Measurements from ENCODE around the gene DCST2. TPM values are rescaled to one million over a fixed set of nuclear protein-coding genes. Genes with fewer than 3 reads are reported as not detected.

Gene DCST2
- total and polyA plus RNA-seq, 10 of the 15 experiments (the other 5 are each of a cell fraction or from before 2014, with no cell fraction given), result 0.33 to 0.41 (median 0.36) TPM; not detected in 7

- FAIRE-seq, result peak; percentile 86
- Histone ChIP-seq H3K79me2 (ENCODE audit: control insufficient read depth, insufficient read depth, low read length) (no peaks in the 10 kb centered on the region; the same call in 1 of the 2 replicates), H3K4me1 (ENCODE audit: control insufficient read depth, insufficient read depth, low read length) (peaks cover 23% of the 10 kb centered on the region), H4K20me1 (ENCODE audit: control insufficient read depth, insufficient read depth) (no peaks in the 10 kb centered on the region), H3K4me2 (ENCODE audit: control insufficient read depth, insufficient read depth) (peak overlapping the region; percentile 90), H3K27ac (ENCODE audit: control insufficient read depth, insufficient read depth) (peak overlapping the region; percentile 75), H2AFZ (ENCODE audit: control insufficient read depth, low read depth, low read length) (peak overlapping the region; percentile 61), H3K9me3 (replicated peaks; ENCODE audit: control insufficient read depth, insufficient read depth, low read length) (no peaks in the 10 kb centered on the region), H3K9ac (ENCODE audit: control insufficient read depth, insufficient read depth, low read length) (peak overlapping the region; percentile 59), H3K4me3 (peak overlapping the region; percentile 65), H3K36me3 (ENCODE audit: control insufficient read depth in 2 of 2, insufficient read depth in 2 of 2, low read length in 1 of 2) (peaks cover 0 to 15% of the 10 kb centered on the region in 2 experiments; a peak in 3 of 4 replicates), H3K27me3 (replicated peaks in 1 of 2; ENCODE audit: control insufficient read depth in 2 of 2, insufficient read depth in 2 of 2, low read length in 1 of 2) (no peaks in the 10 kb centered on the region)
- peak; percentile 47 for DNase-seq (ENCODE audit: low read depth, low spot score)
- ATAC-seq, result peak; percentile 98
- ChIA-PET POLR2A (interaction anchor here (0.5 to 2.8 kb wide), 19 partner anchors 9 to 178 kb away, joined by 3 to 11 read pairs (median 4); partner anchors contain the start of genes ADAM15, FLAD1, PMVK and SHC1), CTCF (interaction anchor here (0.5 to 4.2 kb wide), 38 partner anchors 8 to 856 kb away, joined by 3 to 42 read pairs (median 4); partner anchors contain the start of genes ADAM15, FLAD1, KRTCAP2 and PBXIP1), SMC1A (ENCODE audit: uncharacterized antibody, unreplicated experiment) (interaction anchor here (0.6 to 2.8 kb wide), 17 partner anchors 10 to 619 kb away, joined by 3 to 14 read pairs (median 4); partner anchors contain the start of genes FLAD1, LENEP, PBXIP1 and PYGO2), RAD21 (ENCODE audit: unreplicated experiment) (interaction anchor here (0.5 to 3.1 kb wide), 21 partner anchors 9 to 652 kb away, joined by 3 to 14 read pairs (median 4); partner anchors contain the start of genes ADAM15, PBXIP1, SHC1 and ZBTB7B)
- in situ Hi-C loops (cut with MboI) (no loop called here), intact Hi-C loops (cut with micrococcal nuclease; ENCODE audit: unreplicated experiment) (loop anchor here (1.0 to 2.0 kb wide), 3 partner anchors 14 to 44 kb away; partner anchors contain the start of gene ZBTB7B)
- 1% methylated on average over 34 of the region's 49 CpGs for WGBS (ENCODE audit: insufficient coverage, insufficient replicate concordance, low lambda C conversion rate, missing lambda C conversion rate)
- BruUV-seq (replicated peaks), result no TSS peak
- TF ChIP-seq NKRF (conservative IDR thresholded peaks at IDR 0.05) (peak; percentile 55), NBN (IDR thresholded peaks at IDR 0.05) (peak; percentile 86), RB1 (IDR thresholded peaks at IDR 0.05; ENCODE audit: borderline replicate concordance) (peak; percentile 79; the same call in 1 of the 2 replicates), GATAD2B (conservative IDR thresholded peaks at IDR 0.05; ENCODE audit: low read depth) (peak; percentile 93), SRF (IDR thresholded peaks at IDR 0.05; ENCODE audit: low read depth in 2 of 2, low read length in 2 of 2) (peak in 1 of 2 experiments; percentile 29; a peak in 1 of 4 replicates), CHD2 (IDR thresholded peaks at IDR 0.05; ENCODE audit: borderline replicate concordance, low read depth, low read length) (0 out of 2 replicates have a peak, but pooled peaks have one; percentile 9), SMAD5 (IDR thresholded peaks at IDR 0.05; ENCODE audit: low read depth) (no peak), FOXM1 (IDR thresholded peaks at IDR 0.05; ENCODE audit: low read depth, low read length) (no peak), SMC3 (IDR thresholded peaks at IDR 0.05; ENCODE audit: borderline replicate concordance, low read length) (peak; percentile 91), ZNF207 (IDR thresholded peaks at IDR 0.05; ENCODE audit: borderline replicate concordance) (0 out of 2 replicates have a peak, but pooled peaks have one; percentile 35), YY1 (IDR thresholded peaks at IDR 0.05; ENCODE audit: low read depth, low read length) (peak; percentile 92)
- TF ChIP-seq, protein P1, sequence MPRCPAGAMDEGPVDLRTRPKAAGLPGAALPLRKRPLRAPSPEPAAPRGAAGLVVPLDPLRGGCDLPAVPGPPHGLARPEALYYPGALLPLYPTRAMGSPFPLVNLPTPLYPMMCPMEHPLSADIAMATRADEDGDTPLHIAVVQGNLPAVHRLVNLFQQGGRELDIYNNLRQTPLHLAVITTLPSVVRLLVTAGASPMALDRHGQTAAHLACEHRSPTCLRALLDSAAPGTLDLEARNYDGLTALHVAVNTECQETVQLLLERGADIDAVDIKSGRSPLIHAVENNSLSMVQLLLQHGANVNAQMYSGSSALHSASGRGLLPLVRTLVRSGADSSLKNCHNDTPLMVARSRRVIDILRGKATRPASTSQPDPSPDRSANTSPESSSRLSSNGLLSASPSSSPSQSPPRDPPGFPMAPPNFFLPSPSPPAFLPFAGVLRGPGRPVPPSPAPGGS (IDR thresholded peaks at IDR 0.05; ENCODE audit: borderline replicate concordance, insufficient read depth, low read depth, low read length, poor library complexity, severe bottlenecking), result no peak
- TF ChIP-seq, protein P2, sequence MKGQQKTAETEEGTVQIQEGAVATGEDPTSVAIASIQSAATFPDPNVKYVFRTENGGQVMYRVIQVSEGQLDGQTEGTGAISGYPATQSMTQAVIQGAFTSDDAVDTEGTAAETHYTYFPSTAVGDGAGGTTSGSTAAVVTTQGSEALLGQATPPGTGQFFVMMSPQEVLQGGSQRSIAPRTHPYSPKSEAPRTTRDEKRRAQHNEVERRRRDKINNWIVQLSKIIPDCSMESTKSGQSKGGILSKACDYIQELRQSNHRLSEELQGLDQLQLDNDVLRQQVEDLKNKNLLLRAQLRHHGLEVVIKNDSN (IDR thresholded peaks at IDR 0.05; ENCODE audit: borderline replicate concordance, extremely low read length, insufficient read depth, low read depth, low read length), result no peak
Measured at GRCh38 chr1:155017041-155017945, 16.3 kb downstream of the DCST2 start.
